ENCODE results near the gene AKAP13.

- TF ChIP-seq POLR2A (IDR thresholded peaks at IDR 0.05) (no peak), CTCF (IDR thresholded peaks at IDR 0.05) (no peak), EP300 (IDR thresholded peaks at IDR 0.05) (no peak)
Observed at GRCh38 chr15:85536341-85536740, 155.9 kb downstream of the AKAP13 start.

Measured in ovary (tissue), 3 donors.